Neural crest cell (in vitro differentiated cells): ENCODE data around the gene ZDHHC5. TPM values are rescaled to one million over a fixed set of nuclear protein-coding genes. Genes with fewer than 3 reads are reported as not detected.
"Not testable (repeated sequence)": the region's sequence is repeated elsewhere in the genome, so short reads cannot be mapped to it uniquely, and the experiment has no call there.

Experiments used
- DNase-seq: peaks from one replicate; pipeline ENCODE4 v3.0.0; 2021; ENCODE audit warnings: low read depth, mixed read lengths, low spot score
- H3K27ac Mint-ChIP-seq: one replicate; pipeline ENCODE4 v1.8.0; 2021; ENCODE audit warnings: mild to moderate bottlenecking, mixed read lengths; ENCODE audit not compliant: unreplicated experiment
- H3K27me3 Mint-ChIP-seq: 2 replicates; pipeline ENCODE4 v1.8.0; 2021; ENCODE audit warnings: low read depth, mild to moderate bottlenecking, mixed read lengths
- H3K36me3 Mint-ChIP-seq: 2 replicates; pipeline ENCODE4 v1.8.0; 2021; ENCODE audit warnings: low read depth, mild to moderate bottlenecking, mixed read lengths
- H3K4me1 Mint-ChIP-seq: 2 replicates; pipeline ENCODE4 v1.8.0; 2021; ENCODE audit warnings: mixed read lengths
- H3K4me3 Mint-ChIP-seq: one replicate; pipeline ENCODE4 v1.8.0; 2021; ENCODE audit warnings: mild to moderate bottlenecking, mixed read lengths
- H3K9me3 Mint-ChIP-seq: 2 replicates; pipeline ENCODE4 v1.8.0; 2021; ENCODE audit warnings: mixed read lengths
- total RNA-seq: library from RNA; stranded (reverse); gene quantifications from 2 replicates; pipeline ENCODE4 v1.2.1, GENCODE V29; 2021
- TF ChIP-seq, protein P1 (sequence below): fragments of 200-600 bp; sonication (generic); conservative IDR thresholded peaks from 2 replicates; pipeline ENCODE4 v1.5.0; 2021; ENCODE audit warnings: antibody characterized with exemption, mild to moderate bottlenecking

Gene ZDHHC5
- total RNA-seq, 1 donor from 2014 or later, result 50.1 TPM

DNA sequence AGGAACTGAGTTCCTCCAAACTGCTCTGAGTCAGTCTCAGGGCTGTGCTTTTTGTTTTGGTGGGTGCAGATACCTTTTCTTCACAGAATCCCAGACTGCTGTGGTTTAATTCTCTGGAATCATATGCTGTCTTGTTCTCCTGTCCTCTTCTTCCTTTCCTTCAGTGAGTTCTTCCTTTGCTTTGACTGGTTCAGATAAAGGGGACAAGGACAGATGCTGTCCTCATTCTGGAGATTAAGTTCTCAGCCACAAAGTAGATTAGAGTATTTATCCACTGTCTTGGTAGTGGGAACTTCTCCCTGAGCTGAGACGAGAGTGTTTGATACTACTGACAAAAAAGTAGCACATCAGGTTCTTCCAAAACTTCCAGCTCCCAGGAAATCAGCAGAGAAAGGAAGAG is 13.3 kb downstream of the ZDHHC5 start:
- H3K27ac Mint-ChIP-seq, result no peak overlapping the region

DNA sequence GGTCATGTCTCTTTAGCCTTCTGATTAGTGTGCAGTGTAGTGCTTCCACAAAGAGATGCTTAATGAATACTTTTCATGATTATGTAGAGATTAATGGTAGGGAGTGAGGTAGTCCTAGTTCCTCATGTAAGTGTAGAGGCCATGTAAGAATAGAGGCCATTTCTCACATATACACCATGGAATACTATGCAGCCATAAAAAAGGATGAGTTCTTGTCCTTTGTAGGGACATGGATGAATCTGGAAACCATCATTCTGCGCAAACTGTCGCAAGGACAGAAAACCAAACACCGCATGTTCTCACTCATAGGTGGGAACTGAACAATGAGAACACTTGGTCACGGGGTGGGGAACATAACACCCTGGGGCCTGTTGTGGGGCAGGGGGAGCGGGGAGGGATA is 22.6 kb downstream of the ZDHHC5 start:
- not testable (repeated sequence) for H3K27ac Mint-ChIP-seq

More for the DNA sequence above, 13.3 kb downstream of the ZDHHC5 start:
- no peak for DNase-seq
- H3K4me3 Mint-ChIP-seq, result no peak overlapping the region
- TF ChIP-seq, protein P1, sequence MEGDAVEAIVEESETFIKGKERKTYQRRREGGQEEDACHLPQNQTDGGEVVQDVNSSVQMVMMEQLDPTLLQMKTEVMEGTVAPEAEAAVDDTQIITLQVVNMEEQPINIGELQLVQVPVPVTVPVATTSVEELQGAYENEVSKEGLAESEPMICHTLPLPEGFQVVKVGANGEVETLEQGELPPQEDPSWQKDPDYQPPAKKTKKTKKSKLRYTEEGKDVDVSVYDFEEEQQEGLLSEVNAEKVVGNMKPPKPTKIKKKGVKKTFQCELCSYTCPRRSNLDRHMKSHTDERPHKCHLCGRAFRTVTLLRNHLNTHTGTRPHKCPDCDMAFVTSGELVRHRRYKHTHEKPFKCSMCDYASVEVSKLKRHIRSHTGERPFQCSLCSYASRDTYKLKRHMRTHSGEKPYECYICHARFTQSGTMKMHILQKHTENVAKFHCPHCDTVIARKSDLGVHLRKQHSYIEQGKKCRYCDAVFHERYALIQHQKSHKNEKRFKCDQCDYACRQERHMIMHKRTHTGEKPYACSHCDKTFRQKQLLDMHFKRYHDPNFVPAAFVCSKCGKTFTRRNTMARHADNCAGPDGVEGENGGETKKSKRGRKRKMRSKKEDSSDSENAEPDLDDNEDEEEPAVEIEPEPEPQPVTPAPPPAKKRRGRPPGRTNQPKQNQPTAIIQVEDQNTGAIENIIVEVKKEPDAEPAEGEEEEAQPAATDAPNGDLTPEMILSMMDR, result no peak
- H3K4me1 Mint-ChIP-seq, result no peaks in the 10 kb centered on the region
- no peaks in the 10 kb centered on the region for H3K9me3 Mint-ChIP-seq
- no peaks in the 10 kb centered on the region for H3K27me3 Mint-ChIP-seq
- peaks cover 12% of the 10 kb centered on the region for H3K36me3 Mint-ChIP-seq

DNA sequence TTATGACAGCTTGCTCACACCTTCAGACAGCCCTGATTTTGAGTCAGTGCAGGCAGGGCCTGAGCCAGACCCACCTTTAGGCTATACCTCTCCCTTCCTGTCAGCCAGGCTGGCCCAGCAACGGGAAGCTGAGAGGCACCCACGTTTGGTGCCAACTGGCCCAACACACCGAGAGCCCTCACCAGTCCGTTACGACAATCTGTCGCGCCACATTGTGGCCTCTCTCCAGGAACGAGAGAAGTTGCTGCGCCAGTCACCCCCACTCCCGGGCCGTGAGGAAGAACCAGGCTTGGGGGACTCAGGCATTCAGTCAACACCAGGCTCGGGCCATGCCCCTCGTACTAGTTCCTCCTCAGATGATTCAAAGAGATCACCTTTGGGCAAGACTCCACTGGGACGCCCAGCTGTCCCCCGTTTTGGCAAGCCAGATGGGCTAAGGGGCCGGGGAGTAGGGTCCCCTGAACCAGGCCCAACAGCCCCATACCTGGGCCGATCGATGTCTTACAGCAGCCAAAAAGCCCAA is 31.0 kb downstream of the ZDHHC5 start:
- H3K27ac Mint-ChIP-seq, result no peak overlapping the region
- no peaks in the 10 kb centered on the region for H3K9me3 Mint-ChIP-seq
- TF ChIP-seq, protein P1, result no peak
- peaks cover 3% of the 10 kb centered on the region for H3K36me3 Mint-ChIP-seq
- DNase-seq, result no peak
- H3K27me3 Mint-ChIP-seq, result no peaks in the 10 kb centered on the region
- H3K4me3 Mint-ChIP-seq, result no peak overlapping the region
- H3K4me1 Mint-ChIP-seq, result no peaks in the 10 kb centered on the region

More for the DNA sequence above, 22.6 kb downstream of the ZDHHC5 start:
- not testable (repeated sequence) for H3K4me3 Mint-ChIP-seq, H3K9me3 Mint-ChIP-seq, H3K27me3 Mint-ChIP-seq, DNase-seq, H3K4me1 Mint-ChIP-seq
- peaks cover 21% of the 10 kb centered on the region for H3K36me3 Mint-ChIP-seq

DNA sequence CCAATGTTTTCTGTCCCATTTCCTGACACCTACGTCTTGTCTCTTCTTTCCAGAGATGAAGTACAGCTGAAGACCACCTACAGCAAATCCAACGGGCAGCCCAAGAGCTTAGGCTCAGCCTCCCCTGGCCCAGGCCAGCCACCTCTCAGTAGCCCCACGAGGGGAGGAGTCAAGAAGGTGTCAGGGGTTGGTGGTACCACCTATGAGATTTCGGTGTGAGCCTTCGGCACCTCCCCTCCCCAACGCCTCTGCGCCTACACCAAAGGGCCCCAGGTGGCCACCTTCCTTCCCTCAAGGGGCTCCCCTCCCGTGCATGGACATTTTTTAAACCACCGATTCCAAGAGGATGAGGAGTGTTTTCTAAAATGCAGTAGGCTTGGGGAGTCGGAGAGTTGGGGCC is 31.9 kb downstream of the ZDHHC5 start:
- TF ChIP-seq, protein P1, result no peak
- H3K36me3 Mint-ChIP-seq, result peaks cover 3% of the 10 kb centered on the region

DNA sequence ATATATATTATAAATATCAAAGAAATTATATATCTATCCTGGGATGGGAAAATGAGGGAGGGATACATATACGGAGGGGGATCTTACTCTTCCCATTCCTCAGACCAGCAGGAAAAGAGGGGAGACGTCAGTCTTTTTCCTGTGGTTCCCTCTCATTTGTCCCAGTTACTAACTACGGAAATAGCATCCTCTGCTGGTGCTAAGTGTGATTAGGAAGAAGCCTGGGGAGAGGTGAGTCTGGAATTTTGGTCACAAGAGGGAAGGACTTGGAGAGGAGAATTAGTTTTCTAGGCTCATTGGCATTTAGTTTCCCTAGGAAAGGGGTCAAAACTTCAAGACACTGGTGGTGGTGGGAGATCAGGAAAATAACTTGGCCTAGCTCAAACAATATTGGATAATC is 32.5 kb downstream of the ZDHHC5 start:
- Mint-ChIP-seq H3K4me3 (no peak overlapping the region), H3K36me3 (peaks cover 3% of the 10 kb centered on the region), H3K27me3 (no peaks in the 10 kb centered on the region), H3K4me1 (peaks cover 4% of the 10 kb centered on the region), H3K9me3 (no peaks in the 10 kb centered on the region), H3K27ac (no peak overlapping the region)
- no peak for DNase-seq
- TF ChIP-seq, protein P1, result no peak

More for the DNA sequence above, 31.9 kb downstream of the ZDHHC5 start:
- no peaks in the 10 kb centered on the region for H3K9me3 Mint-ChIP-seq
- no peak overlapping the region for H3K4me3 Mint-ChIP-seq
- no peaks in the 10 kb centered on the region for H3K27me3 Mint-ChIP-seq
- peaks cover 1% of the 10 kb centered on the region for H3K4me1 Mint-ChIP-seq
- no peak overlapping the region for H3K27ac Mint-ChIP-seq
- DNase-seq, result no peak

DNA sequence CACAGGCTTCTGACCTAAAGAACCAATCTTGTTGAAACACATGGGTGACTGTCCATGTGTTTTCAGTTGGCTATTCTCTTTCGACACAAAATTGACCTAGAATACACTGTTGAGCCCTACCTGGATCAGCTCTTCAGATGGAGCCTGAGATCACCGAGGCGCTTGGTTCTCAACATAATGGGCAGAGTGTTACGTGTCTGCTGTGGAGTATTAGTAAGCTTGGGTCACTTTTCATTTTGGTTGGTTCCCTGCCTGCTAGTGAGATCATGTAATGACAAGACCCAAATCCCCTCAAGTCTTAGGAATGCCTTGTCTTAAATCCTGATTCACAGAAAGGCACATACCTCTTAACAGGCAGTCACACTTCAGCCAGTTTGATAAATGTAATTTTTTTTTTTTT is 35.4 kb downstream of the ZDHHC5 start:
- Mint-ChIP-seq H3K9me3 (no peaks in the 10 kb centered on the region), H3K4me3 (no peak overlapping the region), H3K36me3 (peaks cover 3% of the 10 kb centered on the region), H3K4me1 (peaks cover 4% of the 10 kb centered on the region), H3K27ac (no peak overlapping the region), H3K27me3 (no peaks in the 10 kb centered on the region)
- TF ChIP-seq, protein P1, result no peak
- DNase-seq, result no peak
